GM21381 (cell line): ENCODE data around the gene DNAJC5G.
"Not testable (repeated sequence)": the region's sequence is repeated elsewhere in the genome, so short reads cannot be mapped to it uniquely, and the experiment has no call there.

Experiments used
- ATAC-seq: cut with Tn5 transposase; IDR thresholded peaks from one replicate; pipeline ENCODE4 v1.9.1; 2021; ENCODE audit warnings: mild to moderate bottlenecking, moderate library complexity; ENCODE audit not compliant: unreplicated experiment

Gene DNAJC5G

GRCh38 chr2:27306573-27307286, 31.5 kb downstream of the DNAJC5G start:
- ATAC-seq: no peak

- no peak for ATAC-seq
Measured at GRCh38 chr2:27307287-27307544, 32.0 kb downstream of the DNAJC5G start.

DNA sequence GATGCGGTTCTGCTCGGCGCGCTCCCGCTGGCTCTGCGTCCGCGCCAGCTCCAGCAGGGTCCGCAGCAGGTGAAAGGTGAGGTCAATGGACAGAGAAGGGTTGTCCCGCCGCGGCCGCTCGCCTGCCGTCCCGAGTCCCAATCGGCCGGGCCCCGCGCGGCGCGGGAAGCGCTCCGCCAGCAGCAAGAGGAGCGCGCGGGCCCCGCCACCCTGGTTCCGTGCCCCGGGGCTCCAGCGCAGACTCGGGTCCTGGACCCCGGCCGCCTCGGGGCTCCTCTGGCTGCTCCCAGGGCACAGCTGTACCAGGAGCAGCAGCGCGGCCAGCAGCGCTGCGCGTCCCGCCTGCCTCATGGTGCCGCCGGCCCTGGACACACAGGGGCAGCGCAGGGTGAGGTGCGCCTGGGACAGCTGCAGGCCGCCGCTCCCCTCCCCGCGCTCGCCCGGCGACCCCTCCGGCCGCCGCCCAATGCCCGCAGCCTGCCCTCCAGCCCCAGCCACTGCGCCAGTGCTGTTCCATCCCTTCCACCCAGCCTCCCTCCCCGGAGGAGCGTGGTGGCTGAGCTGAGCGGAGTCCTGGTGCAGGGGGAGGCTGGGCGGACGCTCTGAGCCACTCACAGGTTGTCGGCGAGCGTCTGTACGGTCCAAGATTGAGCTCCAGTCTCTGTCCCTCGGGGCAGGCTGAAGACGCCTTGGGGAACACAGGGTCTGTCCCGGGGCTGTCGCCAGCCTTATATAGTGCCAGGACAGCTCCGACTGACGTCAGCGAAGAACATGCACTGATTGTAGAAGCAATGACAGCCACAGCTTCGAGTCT, 32.5 kb downstream of the DNAJC5G start:
- no peak for ATAC-seq

- ATAC-seq: no peak
Measured at GRCh38 chr2:27308359-27308881, 33.2 kb downstream of the DNAJC5G start, which contains the start of gene UCN. Gene UCN (minus strand): TSS chr2:27308445. CDS start chr2:27307895, 550 bp downstream.

DNA sequence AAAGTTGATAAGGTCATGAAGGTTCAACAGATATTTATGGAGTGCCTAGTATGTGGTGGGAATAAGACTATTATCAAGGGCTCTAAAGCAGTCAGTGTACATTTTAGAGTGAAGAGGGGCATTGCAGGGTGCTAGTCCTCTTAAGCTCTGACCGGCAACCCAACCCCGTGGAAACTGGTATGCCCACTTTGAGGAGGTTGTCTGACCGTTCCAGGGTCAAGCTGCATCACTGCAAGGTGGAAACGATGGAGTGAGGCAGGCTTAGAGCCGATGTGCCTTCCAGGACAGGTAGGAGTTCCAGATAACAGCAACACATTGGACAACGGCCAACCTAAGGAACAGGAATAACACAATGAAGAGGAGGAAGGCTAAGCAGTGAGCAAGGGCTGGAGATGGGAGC, 34.4 kb downstream of the DNAJC5G start:
- no peak for ATAC-seq

DNA sequence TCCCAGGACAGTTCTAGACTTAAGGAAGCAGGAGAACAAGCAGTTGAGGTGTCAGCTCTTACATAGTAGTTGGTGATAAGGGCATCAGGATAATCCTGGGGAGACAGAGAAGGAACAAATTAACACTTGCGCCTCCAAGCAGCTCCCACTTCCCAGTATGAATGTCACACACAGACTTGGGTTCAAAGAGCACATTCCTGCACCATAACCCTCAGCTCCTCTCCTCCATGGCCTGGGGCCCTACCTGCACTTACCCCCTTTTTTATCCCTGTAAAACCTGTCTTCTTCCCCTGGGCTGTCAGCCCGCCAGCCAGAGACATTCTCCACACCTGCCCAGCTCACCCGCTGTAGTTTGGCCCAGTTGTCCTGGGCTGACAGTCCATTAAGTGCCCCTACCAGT, 36.9 kb downstream of the DNAJC5G start:
- no peak for ATAC-seq

DNA sequence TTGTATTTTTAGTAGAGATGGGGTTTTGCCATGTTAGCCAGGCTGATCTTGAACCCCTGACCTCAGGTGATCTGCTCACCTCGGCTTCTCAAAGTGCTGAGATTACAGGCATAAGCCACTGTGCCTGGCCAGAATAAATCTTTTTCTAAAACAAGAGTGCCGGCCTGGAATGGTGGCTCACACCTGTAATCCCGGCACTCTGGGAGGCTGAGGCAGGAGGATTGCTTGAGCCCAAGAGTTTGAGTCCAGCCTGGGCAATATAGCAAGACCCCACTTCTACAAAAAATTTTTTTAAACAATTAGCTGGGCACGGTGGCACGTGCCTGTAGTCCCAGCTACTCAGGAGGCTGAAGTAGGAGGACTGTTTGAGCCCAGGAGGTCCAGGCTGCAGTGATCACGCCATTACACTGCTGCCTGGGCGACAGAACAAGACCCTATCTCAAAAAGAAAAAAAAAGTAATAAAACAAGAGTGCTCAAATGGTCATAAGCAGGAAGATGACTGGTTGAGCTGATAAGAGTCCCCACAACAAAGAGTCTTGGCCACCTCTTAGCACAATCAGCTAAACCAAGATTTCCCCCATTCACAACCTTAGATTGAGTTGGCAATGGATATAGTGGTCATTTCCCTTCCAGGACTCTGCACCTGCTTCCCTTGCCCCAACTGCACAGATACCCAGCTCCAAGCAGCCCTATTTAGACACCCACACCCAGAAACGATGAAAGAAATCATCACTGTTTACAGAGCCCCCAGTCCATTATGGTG, 38.8 kb downstream of the DNAJC5G start:
- no peak for ATAC-seq

GRCh38 chr2:27314709-27315108, 39.5 kb downstream of the DNAJC5G start:
- ATAC-seq: no peak

DNA sequence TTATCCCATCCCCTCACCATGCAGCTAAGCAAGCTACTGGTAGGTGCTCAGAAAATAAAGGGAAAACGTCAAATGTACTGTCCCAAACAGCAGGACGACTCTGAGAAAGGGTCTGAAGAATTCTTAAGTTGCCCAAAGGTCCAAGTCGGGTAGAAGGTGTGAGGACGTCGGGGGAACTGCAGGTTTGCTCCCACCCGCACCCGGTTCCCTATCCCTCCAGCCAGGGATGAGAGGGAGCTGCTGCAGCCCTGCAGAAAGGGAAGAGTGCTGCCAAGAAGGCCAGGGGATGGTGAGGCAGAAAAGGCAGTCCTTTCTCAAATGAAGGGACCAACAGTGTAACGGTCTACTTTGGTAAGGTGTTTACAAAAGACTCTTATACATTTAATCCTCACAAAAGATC, 39.9 kb downstream of the DNAJC5G start:
- no peak for ATAC-seq

- no peak for ATAC-seq
Measured at GRCh38 chr2:27316655-27317412, 41.6 kb downstream of the DNAJC5G start.

DNA sequence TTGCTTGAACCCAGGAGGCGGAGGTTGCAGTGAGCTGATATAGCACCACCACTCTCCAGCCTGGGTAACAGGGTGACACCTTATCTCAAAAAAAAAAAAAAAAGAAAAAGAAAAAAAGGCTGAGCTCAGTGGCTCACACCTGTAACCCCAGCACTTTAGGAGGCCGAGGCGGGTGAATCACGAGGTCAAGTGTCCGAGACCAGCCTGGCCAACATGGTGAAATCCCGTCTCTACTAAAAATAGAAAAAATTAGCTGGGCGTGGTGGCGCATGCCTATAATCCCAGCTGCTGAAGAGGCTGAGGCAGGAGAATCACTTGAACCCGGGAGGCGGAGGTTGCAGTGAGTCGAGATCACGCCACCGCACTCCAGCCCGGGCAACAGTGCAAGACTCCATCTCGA, 44.6 kb downstream of the DNAJC5G start:
- not testable (repeated sequence) for ATAC-seq

- no peak for ATAC-seq
Measured at GRCh38 chr2:27320958-27321543, 45.8 kb downstream of the DNAJC5G start.

GRCh38 chr2:27322301-27322765, 47.1 kb downstream of the DNAJC5G start:
- ATAC-seq: no peak

- peak; percentile 96 for ATAC-seq
Measured at GRCh38 chr2:27322766-27323595, 47.7 kb downstream of the DNAJC5G start, which contains the start of gene MPV17. Gene MPV17 (minus strand): TSS chr2:27323097. CDS start chr2:27322517, 580 bp downstream.

DNA sequence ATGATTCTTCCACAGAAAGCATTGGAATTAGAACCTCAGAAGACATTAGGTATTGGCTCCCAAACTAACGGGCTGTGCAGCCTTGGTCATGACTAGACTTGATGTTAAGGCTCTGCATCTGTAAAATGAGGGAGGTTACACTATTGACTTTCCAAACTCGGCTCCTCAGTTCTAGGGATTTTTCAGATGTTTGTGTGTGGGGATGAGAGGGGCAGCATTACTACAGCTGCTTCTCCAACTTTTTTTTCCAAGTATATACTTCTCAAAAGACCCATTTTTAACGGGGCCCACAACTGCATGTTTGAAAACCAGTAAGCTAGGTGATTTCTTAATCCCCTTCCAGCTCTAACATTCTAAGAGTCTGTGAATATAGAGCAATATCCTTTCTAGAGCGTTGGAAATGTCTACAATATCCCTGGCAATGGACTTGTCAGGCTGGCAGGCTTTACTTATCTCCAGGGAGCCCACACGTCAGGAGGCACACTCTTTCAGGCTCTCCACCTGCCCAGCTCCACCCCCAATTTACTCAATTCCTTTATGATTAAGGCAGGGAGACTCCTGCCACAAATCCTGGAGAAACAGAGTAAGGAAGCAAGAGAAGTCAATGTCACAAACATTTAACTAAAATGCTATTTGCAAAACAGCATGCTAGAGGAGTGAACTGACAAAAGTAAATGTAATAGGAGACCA, 48.5 kb downstream of the DNAJC5G start:
- ATAC-seq: no peak

GRCh38 chr2:27324720-27325119, 49.5 kb downstream of the DNAJC5G start:
- no peak for ATAC-seq
